Progenitor cell of endocrine pancreas (in vitro differentiated cells): ENCODE measurements around the gene LEMD2. TPM values are rescaled to one million over a fixed set of nuclear protein-coding genes. Genes with fewer than 3 reads are reported as not detected.

Experiments
- DNase-seq: peaks from one replicate; pipeline ENCODE4 v3.0.0; 2021; ENCODE audit warnings: low spot score; ENCODE audit not compliant: unreplicated experiment
- H3K27ac Mint-ChIP-seq: 2 replicates; pipeline ENCODE4 v1.8.0; 2021; ENCODE audit warnings: mild to moderate bottlenecking, moderate library complexity, mixed read lengths
- H3K27me3 Mint-ChIP-seq: 2 replicates; pipeline ENCODE4 v1.8.0; 2021; ENCODE audit warnings: mixed read lengths
- H3K36me3 Mint-ChIP-seq: 2 replicates; pipeline ENCODE4 v1.8.0; 2022; ENCODE audit warnings: mixed read lengths; ENCODE audit not compliant: insufficient read depth
- H3K4me1 Mint-ChIP-seq: 2 replicates; pipeline ENCODE4 v1.8.0; 2021; ENCODE audit warnings: low read depth, mixed read lengths
- H3K4me3 Mint-ChIP-seq: 2 replicates; pipeline ENCODE4 v1.8.0; 2021; ENCODE audit warnings: low read depth, mild to moderate bottlenecking, moderate library complexity, mixed read lengths
- H3K9me3 Mint-ChIP-seq: 2 replicates; pipeline ENCODE4 v1.8.0; 2021; ENCODE audit warnings: low read depth, mixed read lengths
- CTCF ChIP-seq: fragments of 200-600 bp; sonication (generic); IDR thresholded peaks from one replicate; pipeline ENCODE4 v1.5.0; 2021; ENCODE audit warnings: antibody characterized with exemption, mild to moderate bottlenecking; ENCODE audit not compliant: unreplicated experiment
- total RNA-seq: library from RNA; stranded (reverse); gene quantifications from 2 replicates; pipeline ENCODE4 v1.2.1, GENCODE V29; 2021

The LEMD2 gene
- total RNA-seq, 1 donor from 2014 or later = 69.9 TPM

- no peaks in the 10 kb centered on the region for H3K36me3 Mint-ChIP-seq
- H3K4me3 Mint-ChIP-seq = no peak overlapping the region
- peaks cover 3% of the 10 kb centered on the region for H3K27me3 Mint-ChIP-seq
- H3K4me1 Mint-ChIP-seq = peaks cover 3% of the 10 kb centered on the region
- no peak overlapping the region for H3K27ac Mint-ChIP-seq
- no peak for TF ChIP-seq CTCF
- H3K9me3 Mint-ChIP-seq = no peaks in the 10 kb centered on the region
- DNase-seq = no peak
Observed at GRCh38 chr6:33756211-33756954, 32.5 kb downstream of the LEMD2 start.

DNA sequence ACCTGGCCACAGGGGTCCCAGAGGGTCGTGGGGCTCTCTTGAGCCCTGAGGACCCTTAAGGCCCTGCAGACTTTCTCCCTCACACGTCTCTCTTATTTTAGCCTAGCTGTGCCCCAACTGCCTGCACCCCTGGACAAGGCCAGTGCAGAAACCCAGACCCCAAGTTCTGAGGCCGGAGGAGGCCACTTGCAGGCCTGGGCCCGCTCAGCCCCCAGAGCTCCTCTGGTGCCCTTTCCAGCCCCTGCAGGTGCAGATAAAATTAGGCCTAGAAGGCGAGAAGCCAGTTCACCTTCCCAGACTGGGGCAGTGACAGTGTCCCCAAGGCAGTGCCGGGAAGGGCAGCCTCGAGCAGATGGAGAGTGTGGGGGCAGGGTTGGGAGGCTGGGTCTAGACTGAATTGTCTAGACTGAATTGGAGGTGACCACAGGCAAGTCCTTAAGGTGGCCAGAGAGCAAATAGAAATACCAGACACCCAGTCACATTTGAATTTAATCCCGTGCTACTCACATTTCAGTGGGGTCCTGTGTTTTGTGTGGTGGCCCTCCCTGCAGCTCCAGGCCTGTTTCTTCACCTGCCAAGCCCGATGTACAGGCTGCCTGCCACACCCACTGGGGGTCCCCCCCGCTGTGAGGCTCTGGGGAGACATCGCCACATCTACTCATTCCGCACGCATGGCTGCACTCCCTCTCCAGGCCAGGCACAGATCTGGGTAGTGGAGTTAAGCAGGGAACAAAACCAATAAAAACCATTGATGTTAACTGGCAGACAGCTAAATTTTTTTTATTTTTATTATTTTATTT is 33.7 kb downstream of the LEMD2 start:
- peaks cover 3% of the 10 kb centered on the region for H3K4me1 Mint-ChIP-seq
- H3K27ac Mint-ChIP-seq = no peak overlapping the region
- peaks cover 11% of the 10 kb centered on the region for H3K27me3 Mint-ChIP-seq
- no peak overlapping the region for H3K4me3 Mint-ChIP-seq
- no peaks in the 10 kb centered on the region for H3K36me3 Mint-ChIP-seq
- DNase-seq = no peak
- TF ChIP-seq CTCF = no peak
- no peaks in the 10 kb centered on the region for H3K9me3 Mint-ChIP-seq

DNA sequence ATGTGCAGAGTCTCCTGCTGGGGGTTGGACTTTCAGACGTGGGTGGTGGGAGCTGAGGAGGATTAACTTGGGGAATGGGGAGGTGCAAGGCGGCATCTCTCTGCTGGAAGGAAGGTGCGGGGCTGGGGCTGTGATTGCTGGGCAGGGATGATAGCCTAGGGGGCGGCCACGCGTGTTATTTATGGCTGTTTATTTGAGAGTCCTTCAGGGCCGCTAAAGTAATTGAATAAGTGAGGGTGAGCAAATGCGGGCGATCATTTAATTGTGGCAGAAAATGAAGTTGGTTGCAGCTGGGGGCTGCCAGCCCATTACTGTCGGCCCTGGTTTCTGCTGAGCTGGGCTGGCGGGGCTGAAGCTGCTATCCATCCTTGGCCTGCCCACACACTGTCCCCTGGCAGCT is 34.7 kb downstream of the LEMD2 start:
- Mint-ChIP-seq H3K27me3 (peaks cover 15% of the 10 kb centered on the region), H3K27ac (no peak overlapping the region), H3K9me3 (no peaks in the 10 kb centered on the region), H3K4me1 (peaks cover 4% of the 10 kb centered on the region), H3K36me3 (no peaks in the 10 kb centered on the region), H3K4me3 (no peak overlapping the region)
- no peak for TF ChIP-seq CTCF
- DNase-seq = no peak

DNA sequence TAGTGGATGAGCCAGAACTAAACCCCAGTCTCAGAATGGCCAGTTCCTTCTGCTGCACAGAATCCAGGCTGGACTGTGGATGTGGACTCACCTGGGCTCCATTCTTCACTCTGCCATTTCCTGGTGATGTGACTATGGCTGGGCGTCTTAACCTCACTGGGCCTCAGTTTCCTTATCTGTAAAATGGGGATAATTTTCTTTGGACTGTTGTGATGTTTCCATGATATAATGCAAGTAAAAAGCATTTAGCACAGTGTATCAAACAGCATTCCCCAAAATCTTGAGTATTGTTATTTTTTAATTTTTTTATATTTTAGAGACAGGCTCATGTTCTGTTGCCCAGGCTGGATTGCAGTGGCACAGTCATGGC is 36.3 kb downstream of the LEMD2 start:
- no peak overlapping the region for H3K27ac Mint-ChIP-seq
- no peak for DNase-seq
- no peaks in the 10 kb centered on the region for H3K36me3 Mint-ChIP-seq
- H3K9me3 Mint-ChIP-seq = no peaks in the 10 kb centered on the region
- H3K27me3 Mint-ChIP-seq = peaks cover 17% of the 10 kb centered on the region
- peaks cover 8% of the 10 kb centered on the region for H3K4me1 Mint-ChIP-seq
- no peak overlapping the region for H3K4me3 Mint-ChIP-seq
- no peak for TF ChIP-seq CTCF

GRCh38 chr6:33751771-33752645 is 36.9 kb downstream of the LEMD2 start:
- Mint-ChIP-seq H3K27ac (no peak overlapping the region), H3K4me1 (peaks cover 11% of the 10 kb centered on the region), H3K9me3 (no peaks in the 10 kb centered on the region), H3K36me3 (no peaks in the 10 kb centered on the region), H3K27me3 (peaks cover 19% of the 10 kb centered on the region), H3K4me3 (no peak overlapping the region)
- no peak for DNase-seq
- TF ChIP-seq CTCF = no peak
